GM12878 (cell line): Measurements from ENCODE around the gene SPI1. TPM values are rescaled to one million over a fixed set of nuclear protein-coding genes. Genes with fewer than 3 reads are reported as not detected.

Experiments
- ATAC-seq: fragments of 200-7000 bp; cut with Tn5 transposase; 3 replicates; pipeline ENCODE4 v1.9.1; 2020; ENCODE audit warnings: mild to moderate bottlenecking, moderate library complexity
- BruUV-seq: library from RNA; stranded (reverse); fragments of 400-500 nt; replicated peaks from 2 replicates; lab custom pipeline; 2021; lab: Mats Ljungman, UMichigan
- CTCF ChIA-PET: fragments of 300-600 bp; sonication (Branson Sonifier 250); formaldehyde crosslinking; extraction: SDS; loops from one replicate; lab custom pipeline; 2021; ENCODE audit warnings: inconsistent platforms; lab: Yijun Ruan, JAX
- POLR2A ChIA-PET: fragments of 350-600 bp; formaldehyde crosslinking; extraction: SDS; loops from one replicate; lab custom pipeline; 2021; ENCODE audit warnings: inconsistent platforms; lab: Charles Lee
- RAD21 ChIA-PET: fragments of 300-600 bp; sonication (Branson Sonifier 250); formaldehyde crosslinking; loops from one replicate; lab custom pipeline; 2023; ENCODE audit warnings: antibody characterized with exemption; ENCODE audit not compliant: unreplicated experiment; lab: Charles Lee
- SMC1A ChIA-PET: fragments of 300-600 bp; sonication (Branson Sonifier 250); formaldehyde crosslinking; loops from one replicate; lab custom pipeline; 2023; ENCODE audit not compliant: unreplicated experiment, uncharacterized antibody; lab: Charles Lee
- DNase-seq: peaks from one replicate; pipeline ENCODE4 v3.0.0-alpha.2; 2011; ENCODE audit warnings: low read depth, low spot score
- FAIRE-seq: peaks from 3 replicates; lab custom pipeline; 2011; peaks lifted over from hg19 to GRCh38; lab: Jason Lieb, UNC
- H2AFZ ChIP-seq: 2 replicates; pipeline ENCODE4 v1.6.0; 2011; ENCODE audit warnings: low read depth, low read length, control low read depth; ENCODE audit not compliant: control insufficient read depth
- H3K27ac ChIP-seq: 2 replicates; pipeline ENCODE4 v1.5.1; 2011; ENCODE audit warnings: control low read depth; ENCODE audit not compliant: control insufficient read depth, insufficient read depth
- H3K27me3 ChIP-seq, 2 experiments: replicated peaks in 1 of 2; 2 replicates each; pipeline versions ENCODE4 v1.6.0 to v1.6.1; 2011; ENCODE audit warnings: low read length in 1 of 2; ENCODE audit not compliant: control insufficient read depth in 2 of 2, insufficient read depth in 2 of 2
- H3K36me3 ChIP-seq, 2 experiments: 2 replicates each; pipeline ENCODE4 v1.5.1; 2011; ENCODE audit warnings: low read length in 1 of 2; ENCODE audit not compliant: control insufficient read depth in 2 of 2, insufficient read depth in 2 of 2
- H3K4me1 ChIP-seq: 2 replicates; pipeline ENCODE4 v1.6.1; 2011; ENCODE audit warnings: mild to moderate bottlenecking, low read length, moderate library complexity, mixed read lengths; ENCODE audit not compliant: control insufficient read depth, insufficient read depth
- H3K4me2 ChIP-seq: 2 replicates; pipeline ENCODE4 v1.6.0; 2011; ENCODE audit warnings: control low read depth; ENCODE audit not compliant: control insufficient read depth, insufficient read depth
- H3K4me3 ChIP-seq: fragments of 200-600 bp; sonication (generic); 2 replicates; pipeline ENCODE4 v1.5.1; 2016
- H3K79me2 ChIP-seq: 2 replicates; pipeline ENCODE4 v1.6.0; 2011; ENCODE audit warnings: low read length; ENCODE audit not compliant: control insufficient read depth, insufficient read depth
- H3K9ac ChIP-seq: 2 replicates; pipeline ENCODE4 v1.8.0; 2011; ENCODE audit warnings: low read length, control low read depth, mixed read lengths; ENCODE audit not compliant: control insufficient read depth, insufficient read depth
- H3K9me3 ChIP-seq: replicated peaks from 3 replicates; pipeline ENCODE4 v1.5.1; 2011; ENCODE audit warnings: mild to moderate bottlenecking, low read length; ENCODE audit not compliant: control insufficient read depth, insufficient read depth
- H4K20me1 ChIP-seq: 2 replicates; pipeline ENCODE4 v1.6.0; 2011; ENCODE audit not compliant: control insufficient read depth, insufficient read depth
- IKZF2 ChIP-seq, 2 experiments: fragments of 450-650 bp; IDR thresholded peaks; 2 replicates each; pipeline ENCODE4 v1.6.1; 2017; ENCODE audit warnings: mild to moderate bottlenecking in 2 of 2, moderate library complexity in 2 of 2
- NFYB ChIP-seq: IDR thresholded peaks from 2 replicates; pipeline ENCODE4 v1.6.1; 2011; ENCODE audit warnings: low read depth, mild to moderate bottlenecking, low read length, improper control_type of control experiment, moderate library complexity; ENCODE audit not compliant: insufficient read depth
- PAX8 ChIP-seq: fragments of 450-650 bp; IDR thresholded peaks from 2 replicates; pipeline ENCODE4 v1.6.1; 2017; ENCODE audit warnings: mild to moderate bottlenecking, moderate library complexity
- ZNF384 ChIP-seq: IDR thresholded peaks from 2 replicates; pipeline ENCODE4 v1.6.1; 2012; ENCODE audit warnings: low read depth, mild to moderate bottlenecking, low read length, improper control_type of control experiment, borderline replicate concordance
- WGBS: methylation state at CpG from one replicate; pipeline ENCODE4 v1.1.6; 2016; ENCODE audit warnings: low lambda C conversion rate; ENCODE audit not compliant: insufficient replicate concordance, insufficient coverage; ENCODE audit errors: missing lambda C conversion rate; 5-methylcytosine and 5-hydroxymethylcytosine counted together
- in situ Hi-C: fragments of 300-500 bp; cut with MboI; formaldehyde crosslinking; loops from 9 replicates; pipeline ENCODE4 v1.14.3; 2018; ENCODE audit warnings: mixed read lengths
- intact Hi-C: fragments of 100-400 bp; cut with micrococcal nuclease; formaldehyde crosslinking; loops from one replicate; pipeline ENCODE4 v1.14.2; 2022; ENCODE audit not compliant: unreplicated experiment
- polyA plus RNA-seq, 11 experiments: library from polyadenylated mRNA; depleted of rRNA in 4 of 11; unstranded in 6 of 11; stranded (reverse) in 5 of 11; fragments of >200 nt; fragmentation: Nextera tagmentation in 4 of 11; fragmentation: Illumina TruSeq in 1 of 11; extraction: Ambion mirVana in 4 of 11; extraction: Trizol in 1 of 11; gene quantifications; 1 replicate in 1 of 11; 2 replicates in 10 of 11; pipeline versions ENCODE4 v1.2.1 to v1.2.3, GENCODE V29; 2011 to 2016; ENCODE audit warnings: inconsistent platforms in 2 of 11, missing spikeins in 2 of 11, low read depth in 1 of 11
- total RNA-seq, 4 experiments: library from RNA; depleted of rRNA in 3 of 4; stranded (reverse); fragments of >200 nt in 3 of 4; fragmentation: Illumina TruSeq in 1 of 4; extraction: Trizol in 1 of 4; gene quantifications; 2 replicates each; pipeline versions ENCODE4 v1.2.1 to v1.2.3, GENCODE V29; 2013 to 2021
- TF ChIP-seq, protein P1 (sequence below): fragments of 450-650 bp; IDR thresholded peaks from 2 replicates; pipeline ENCODE4 v1.6.1; 2014; ENCODE audit warnings: mild to moderate bottlenecking
- TF ChIP-seq, protein P2 (sequence below): IDR thresholded peaks from 2 replicates; pipeline ENCODE4 v1.6.1; 2011; ENCODE audit warnings: borderline replicate concordance, low read depth, mild to moderate bottlenecking, moderate library complexity, low read length; ENCODE audit not compliant: insufficient read depth, poor library complexity, severe bottlenecking

SPI1 gene
- total and polyA plus RNA-seq, 10 of the 15 experiments (the other 5 are each of a cell fraction or from before 2014, with no cell fraction given): 0.05 to 31.1 (median 9.7) TPM

- TF ChIP-seq, protein P1, sequence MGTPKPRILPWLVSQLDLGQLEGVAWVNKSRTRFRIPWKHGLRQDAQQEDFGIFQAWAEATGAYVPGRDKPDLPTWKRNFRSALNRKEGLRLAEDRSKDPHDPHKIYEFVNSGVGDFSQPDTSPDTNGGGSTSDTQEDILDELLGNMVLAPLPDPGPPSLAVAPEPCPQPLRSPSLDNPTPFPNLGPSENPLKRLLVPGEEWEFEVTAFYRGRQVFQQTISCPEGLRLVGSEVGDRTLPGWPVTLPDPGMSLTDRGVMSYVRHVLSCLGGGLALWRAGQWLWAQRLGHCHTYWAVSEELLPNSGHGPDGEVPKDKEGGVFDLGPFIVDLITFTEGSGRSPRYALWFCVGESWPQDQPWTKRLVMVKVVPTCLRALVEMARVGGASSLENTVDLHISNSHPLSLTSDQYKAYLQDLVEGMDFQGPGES: no peak
- TF ChIP-seq NFYB (no peak), ZNF384 (no peak), IKZF2 (IDR thresholded peaks at IDR 0.05) (no peak)
- TF ChIP-seq, all 136 proteins: peak for 0
Measured at GRCh38 chr11:47340980-47341775, 37.2 kb downstream of the SPI1 start (continued).

DNA sequence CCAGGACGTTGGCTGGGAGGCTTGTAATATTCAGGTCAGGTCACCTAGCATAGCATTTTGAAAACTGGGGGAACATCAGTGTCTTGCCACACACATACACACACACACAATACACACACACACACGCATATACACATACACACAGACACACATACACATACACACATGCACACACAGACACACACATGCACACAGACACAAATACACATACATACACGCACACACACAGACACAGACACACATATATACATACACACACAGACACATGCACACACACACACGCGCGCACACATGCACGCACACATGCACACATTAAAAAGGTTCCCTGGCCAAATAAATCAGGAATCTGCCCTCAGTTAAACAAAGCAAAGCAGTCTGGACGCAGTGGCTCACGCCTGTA is 38.3 kb downstream of the SPI1 start:
- Histone ChIP-seq H4K20me1 (no peaks in the 10 kb centered on the region), H3K27me3 (no peaks in the 10 kb centered on the region; a peak in 1 of 4 replicates), H3K27ac (no peak overlapping the region), H3K4me2 (no peak overlapping the region), H3K4me3 (no peak overlapping the region), H3K9me3 (no peaks in the 10 kb centered on the region), H3K79me2 (no peaks in the 10 kb centered on the region), H3K9ac (no peak overlapping the region), H3K4me1 (no peaks in the 10 kb centered on the region), H3K36me3 (no peaks in the 10 kb centered on the region), H2AFZ (no peak overlapping the region)
- no peak for ATAC-seq
- ChIA-PET RAD21 (no interaction called here), POLR2A (interaction anchor here (0.6 kb wide), 1 partner anchor 1249 kb away, joined by 9 read pairs; no protein-coding TSS in a partner anchor), SMC1A (no interaction called here), CTCF (no interaction called here)
- TF ChIP-seq, protein P2, sequence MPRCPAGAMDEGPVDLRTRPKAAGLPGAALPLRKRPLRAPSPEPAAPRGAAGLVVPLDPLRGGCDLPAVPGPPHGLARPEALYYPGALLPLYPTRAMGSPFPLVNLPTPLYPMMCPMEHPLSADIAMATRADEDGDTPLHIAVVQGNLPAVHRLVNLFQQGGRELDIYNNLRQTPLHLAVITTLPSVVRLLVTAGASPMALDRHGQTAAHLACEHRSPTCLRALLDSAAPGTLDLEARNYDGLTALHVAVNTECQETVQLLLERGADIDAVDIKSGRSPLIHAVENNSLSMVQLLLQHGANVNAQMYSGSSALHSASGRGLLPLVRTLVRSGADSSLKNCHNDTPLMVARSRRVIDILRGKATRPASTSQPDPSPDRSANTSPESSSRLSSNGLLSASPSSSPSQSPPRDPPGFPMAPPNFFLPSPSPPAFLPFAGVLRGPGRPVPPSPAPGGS: peak; percentile 92
- no peak for TF ChIP-seq PAX8
- FAIRE-seq: no peak
- intact Hi-C loops: no loop called here
- no TSS peak for BruUV-seq
- DNase-seq: no peak
- 65% methylated on average over 9 of the region's 9 CpGs for WGBS
- in situ Hi-C loops: no loop called here
